Lower leg skin (tissue), 3 donors: Measurements from ENCODE around the gene DRAXIN.

Experiments
- POLR2A ChIP-seq, 2 donors: fragments of 450-650 bp; IDR thresholded peaks; one replicate each; pipeline ENCODE4 v1.6.1; 2016 to 2017; ENCODE audit warnings: antibody characterized with exemption in 2 of 2, mild to moderate bottlenecking in 1 of 2, moderate library complexity in 1 of 2
- TF ChIP-seq, protein P1 (sequence below), 3 donors: fragments of 450-650 bp; IDR thresholded peaks; one replicate each; pipeline ENCODE4 v1.5.1; 2016; ENCODE audit warnings: antibody characterized with exemption in 3 of 3, mild to moderate bottlenecking in 3 of 3, moderate library complexity in 2 of 3

DNA sequence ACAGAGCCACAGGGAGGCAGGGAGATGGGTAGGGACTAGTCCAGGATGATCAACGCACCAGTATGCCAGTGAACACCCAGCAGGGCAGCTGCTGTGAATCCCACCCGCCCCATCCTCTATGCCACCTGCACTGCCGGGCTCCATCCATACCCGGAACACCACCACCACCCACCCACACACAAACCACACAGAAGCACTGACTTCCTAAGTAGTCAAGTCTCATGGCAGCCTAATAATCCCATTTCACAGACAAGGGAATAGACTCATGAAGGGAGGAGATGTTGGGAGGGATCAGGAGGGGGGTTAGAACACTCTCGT, 6.3 kb downstream of the DRAXIN start:
- TF ChIP-seq POLR2A (IDR thresholded peaks at IDR 0.05): no peak
- TF ChIP-seq, protein P1, sequence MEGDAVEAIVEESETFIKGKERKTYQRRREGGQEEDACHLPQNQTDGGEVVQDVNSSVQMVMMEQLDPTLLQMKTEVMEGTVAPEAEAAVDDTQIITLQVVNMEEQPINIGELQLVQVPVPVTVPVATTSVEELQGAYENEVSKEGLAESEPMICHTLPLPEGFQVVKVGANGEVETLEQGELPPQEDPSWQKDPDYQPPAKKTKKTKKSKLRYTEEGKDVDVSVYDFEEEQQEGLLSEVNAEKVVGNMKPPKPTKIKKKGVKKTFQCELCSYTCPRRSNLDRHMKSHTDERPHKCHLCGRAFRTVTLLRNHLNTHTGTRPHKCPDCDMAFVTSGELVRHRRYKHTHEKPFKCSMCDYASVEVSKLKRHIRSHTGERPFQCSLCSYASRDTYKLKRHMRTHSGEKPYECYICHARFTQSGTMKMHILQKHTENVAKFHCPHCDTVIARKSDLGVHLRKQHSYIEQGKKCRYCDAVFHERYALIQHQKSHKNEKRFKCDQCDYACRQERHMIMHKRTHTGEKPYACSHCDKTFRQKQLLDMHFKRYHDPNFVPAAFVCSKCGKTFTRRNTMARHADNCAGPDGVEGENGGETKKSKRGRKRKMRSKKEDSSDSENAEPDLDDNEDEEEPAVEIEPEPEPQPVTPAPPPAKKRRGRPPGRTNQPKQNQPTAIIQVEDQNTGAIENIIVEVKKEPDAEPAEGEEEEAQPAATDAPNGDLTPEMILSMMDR (IDR thresholded peaks at IDR 0.05): no peak
